SK-N-SH (cell line): Measurements from ENCODE around the gene HTR3A. TPM values are rescaled to one million over a fixed set of nuclear protein-coding genes. Genes with fewer than 3 reads are reported as not detected.

Source experiments
- CTCF ChIA-PET: fragments of 300-600, 350-600 bp; formaldehyde crosslinking; extraction: SDS; loops from one replicate; lab custom pipeline; 2021; lab: Yijun Ruan, JAX
- POLR2A ChIA-PET: fragments of 350-600 bp; sonication (Branson Sonifier 250); formaldehyde crosslinking; extraction: SDS; loops from one replicate; lab custom pipeline; 2020; ENCODE audit warnings: antibody characterized with exemption, inconsistent platforms; lab: Yijun Ruan, JAX
- DNase-seq: peaks from one replicate; pipeline ENCODE4 v3.0.0; 2012
- H2AFZ ChIP-seq: fragments of 200-600 bp; sonication (generic); 2 replicates; pipeline ENCODE4 v1.8.1; 2016; ENCODE audit warnings: antibody characterized with exemption, mild to moderate bottlenecking, low read depth
- H3F3A ChIP-seq: fragments of 200-600 bp; sonication (generic); replicated peaks from 2 replicates; pipeline ENCODE3; 2016; ENCODE audit warnings: antibody characterized with exemption, mild to moderate bottlenecking; ENCODE audit not compliant: insufficient read depth
- H3K27ac ChIP-seq, 2 experiments: fragments of 200-500 bp in 1 of 2; fragments of 200-600 bp in 1 of 2; sonication (Bioruptor generic) in 1 of 2; sonication (generic), shearing (Covaris generic) in 1 of 2; 2 replicates each; pipeline versions ENCODE4 v1.5.1 to v1.6.1; 2014 to 2016; ENCODE audit warnings: low read depth in 2 of 2, inconsistent platforms in 1 of 2, low read length in 1 of 2, mild to moderate bottlenecking in 1 of 2, mixed read lengths in 1 of 2
- H3K27me3 ChIP-seq: fragments of 200-600 bp; sonication (generic), shearing (Covaris generic); 2 replicates; pipeline ENCODE4 v1.6.1; 2016; ENCODE audit warnings: mixed run types; ENCODE audit not compliant: insufficient read depth
- H3K36me3 ChIP-seq, 2 experiments: fragments of 200-500 bp in 1 of 2; fragments of 200-600 bp in 1 of 2; sonication (Bioruptor generic) in 1 of 2; sonication (generic) in 1 of 2; replicated peaks in 1 of 2; 2 replicates each; pipeline versions ENCODE3 to v1.5.1; 2014 to 2016; ENCODE audit warnings: low read length in 1 of 2, mild to moderate bottlenecking in 1 of 2; ENCODE audit not compliant: insufficient read depth in 2 of 2, control insufficient read depth in 1 of 2
- H3K4me1 ChIP-seq, 2 experiments: fragments of 200-500 bp in 1 of 2; fragments of 200-600 bp in 1 of 2; sonication (Bioruptor generic) in 1 of 2; sonication (generic), shearing (Covaris generic) in 1 of 2; 2 replicates each; pipeline versions ENCODE4 v1.5.1 to v1.6.1; 2014 to 2016; ENCODE audit warnings: low read depth in 1 of 2, low read length in 1 of 2, mixed run types in 1 of 2; ENCODE audit not compliant: insufficient read depth in 2 of 2, control insufficient read depth in 1 of 2
- H3K4me2 ChIP-seq: fragments of 200-600 bp; sonication (generic), shearing (Covaris generic); 2 replicates; pipeline ENCODE4 v1.6.1; 2017; ENCODE audit warnings: mixed run types
- H3K4me3 ChIP-seq, 2 experiments: fragments of 200-500 bp in 1 of 2; fragments of 200-600 bp in 1 of 2; sonication (Bioruptor generic) in 1 of 2; sonication (generic), shearing (Covaris generic) in 1 of 2; 2 replicates each; pipeline versions ENCODE4 v1.5.1 to v1.8.1; 2014 to 2016; ENCODE audit warnings: low read depth in 2 of 2, inconsistent platforms in 1 of 2, low read length in 1 of 2, mild to moderate bottlenecking in 1 of 2, mixed read lengths in 1 of 2, moderate library complexity in 1 of 2
- H3K79me2 ChIP-seq: fragments of 200-600 bp; sonication (generic); 2 replicates; pipeline ENCODE4 v1.8.1; 2017; ENCODE audit warnings: mild to moderate bottlenecking; ENCODE audit not compliant: insufficient read depth
- H3K9ac ChIP-seq: fragments of 200-600 bp; sonication (generic); 2 replicates; pipeline ENCODE4 v1.6.1; 2017; ENCODE audit warnings: mixed run types
- H3K9me2 ChIP-seq: fragments of 200-600 bp; sonication (generic); 2 replicates; pipeline ENCODE4 v1.6.1; 2017; ENCODE audit warnings: mixed run types
- H3K9me3 ChIP-seq: fragments of 200-600 bp; sonication (generic); 2 replicates; pipeline ENCODE4 v1.6.1; 2017; ENCODE audit warnings: mixed run types, mild to moderate bottlenecking, moderate library complexity
- H4K20me1 ChIP-seq: fragments of 200-600 bp; sonication (generic); 2 replicates; pipeline ENCODE4 v1.6.1; 2017; ENCODE audit warnings: mild to moderate bottlenecking, mixed run types; ENCODE audit not compliant: insufficient read depth
- CHD2 ChIP-seq: fragments of 150-350 bp; IDR thresholded peaks from 2 replicates; pipeline ENCODE4 v1.6.1; 2018; ENCODE audit warnings: low read length; ENCODE audit not compliant: partially characterized antibody
- ELF1 ChIP-seq: IDR thresholded peaks from 2 replicates; pipeline ENCODE4 v1.4.0; 2012
- EP300 ChIP-seq, 2 experiments: IDR thresholded peaks; 2 replicates each; pipeline versions ENCODE4 v1.4.0 to v1.6.1; 2012; ENCODE audit warnings: borderline replicate concordance in 1 of 2, low read depth in 1 of 2, low read length in 1 of 2
- FOXJ3 ChIP-seq: sonication (generic); formaldehyde crosslinking; IDR thresholded peaks from 2 replicates; pipeline ENCODE4 v1.5.1; 2020; ENCODE audit warnings: mild to moderate bottlenecking, missing genetic modification reagents
- FOXM1 ChIP-seq: IDR thresholded peaks from 2 replicates; pipeline ENCODE4 v1.4.0; 2012; ENCODE audit warnings: low read depth, mild to moderate bottlenecking
- GABPA ChIP-seq: IDR thresholded peaks from 2 replicates; pipeline ENCODE4 v1.4.0; 2012; ENCODE audit warnings: low read depth, mild to moderate bottlenecking
- GATA2 ChIP-seq: sonication (generic); formaldehyde crosslinking; IDR thresholded peaks from 2 replicates; pipeline ENCODE4 v1.5.0; 2020; ENCODE audit warnings: mild to moderate bottlenecking, missing genetic modification reagents
- JUND ChIP-seq: IDR thresholded peaks from 2 replicates; pipeline ENCODE4 v1.4.0; 2012
- NRF1 ChIP-seq: IDR thresholded peaks from 2 replicates; pipeline ENCODE4 v1.6.1; 2012; ENCODE audit warnings: low read depth, mild to moderate bottlenecking, low read length
- POLR2AphosphoS5 ChIP-seq: IDR thresholded peaks from 2 replicates; pipeline ENCODE4 v1.6.1; 2012; ENCODE audit warnings: low read depth, low read length
- RCOR1 ChIP-seq: fragments of 150-350 bp; IDR thresholded peaks from 2 replicates; pipeline ENCODE4 v1.6.1; 2017; ENCODE audit warnings: antibody characterized with exemption, low read length
- RFX5 ChIP-seq: IDR thresholded peaks from 2 replicates; pipeline ENCODE4 v1.6.1; 2012; ENCODE audit warnings: mild to moderate bottlenecking, improper control_type of control experiment, low read length
- RXRA ChIP-seq: IDR thresholded peaks from 2 replicates; pipeline ENCODE4 v1.4.0; 2012; ENCODE audit warnings: low read depth, mild to moderate bottlenecking, borderline replicate concordance
- SMC3 ChIP-seq: IDR thresholded peaks from 2 replicates; pipeline ENCODE4 v1.6.1; 2012; ENCODE audit warnings: low read depth, low read length, improper control_type of control experiment
- TCF12 ChIP-seq: IDR thresholded peaks from 2 replicates; pipeline ENCODE4 v1.4.0; 2012
- TEAD4 ChIP-seq: IDR thresholded peaks from 2 replicates; pipeline ENCODE4 v1.4.0; 2012; ENCODE audit warnings: mild to moderate bottlenecking, borderline replicate concordance; ENCODE audit not compliant: insufficient read depth
- WGBS: methylation state at CpG from one replicate; pipeline ENCODE4 v1.1.6; 2017; ENCODE audit warnings: low lambda C conversion rate; 5-methylcytosine and 5-hydroxymethylcytosine counted together
- polyA plus RNA-seq, 3 experiments: library from polyadenylated mRNA; depleted of rRNA; stranded (reverse); fragments of >200 nt; gene quantifications; 2 replicates each; pipeline ENCODE4 v1.2.3, GENCODE V29; 2012
- TF ChIP-seq, protein P1 (sequence below): IDR thresholded peaks from 2 replicates; pipeline ENCODE4 v1.4.0; 2012; ENCODE audit warnings: low read depth
- TF ChIP-seq, protein P2 (sequence below): IDR thresholded peaks from 2 replicates; pipeline ENCODE4 v1.4.0; 2012; ENCODE audit warnings: low read depth, borderline replicate concordance
- TF ChIP-seq, protein P3 (sequence below): fragments of 200-600 bp; sonication (generic); IDR thresholded peaks from 2 replicates; pipeline ENCODE4 v1.6.1; 2017; ENCODE audit warnings: antibody characterized with exemption, mild to moderate bottlenecking, moderate library complexity

HTR3A gene
- polyA plus RNA-seq, 1 of the 3 experiments (the other 2 are of a cell fraction): not detected

DNA sequence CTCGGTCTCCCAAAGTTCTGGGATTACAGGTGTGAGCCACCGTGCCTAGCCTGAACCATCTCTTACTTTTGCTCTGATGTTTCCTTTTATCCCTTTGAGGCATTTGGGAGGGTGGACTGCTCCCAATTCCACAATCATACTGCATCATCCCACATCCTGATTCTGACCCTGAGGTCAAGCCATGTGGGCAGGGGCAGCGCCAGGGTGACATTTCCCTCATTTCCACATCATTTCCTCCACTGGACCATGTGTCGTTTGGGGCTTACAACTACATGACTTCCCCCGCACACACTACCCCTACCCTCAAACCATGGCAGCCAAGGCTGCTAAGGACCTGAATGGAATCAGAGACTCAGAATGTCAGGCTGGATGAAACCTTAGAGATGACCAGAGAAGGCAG lies 58.2 kb downstream of the HTR3A start:
- Histone ChIP-seq H3K27me3 (peaks cover 16% of the 10 kb centered on the region; the same call in 1 of the 2 replicates), H3K9ac (no peak overlapping the region), H3K36me3 (no peaks in the 10 kb centered on the region), H3K9me3 (no peaks in the 10 kb centered on the region), H2AFZ (no peak overlapping the region), H3K79me2 (no peaks in the 10 kb centered on the region), H4K20me1 (no peaks in the 10 kb centered on the region), H3F3A (no peaks in the 10 kb centered on the region), H3K9me2 (no peaks in the 10 kb centered on the region), H3K27ac (no peak overlapping the region), H3K4me2 (no peak overlapping the region), H3K4me1 (peaks cover 3% of the 10 kb centered on the region in 2 experiments; a peak in 2 of 4 replicates), H3K4me3 (no peak overlapping the region)
- TF ChIP-seq SMC3 (no peak), POLR2AphosphoS5 (no peak), RXRA (no peak), RFX5 (no peak), ELF1 (no peak), CHD2 (no peak), TCF12 (no peak), GABPA (no peak), RCOR1 (no peak), JUND (no peak)
- TF ChIP-seq, protein P1, sequence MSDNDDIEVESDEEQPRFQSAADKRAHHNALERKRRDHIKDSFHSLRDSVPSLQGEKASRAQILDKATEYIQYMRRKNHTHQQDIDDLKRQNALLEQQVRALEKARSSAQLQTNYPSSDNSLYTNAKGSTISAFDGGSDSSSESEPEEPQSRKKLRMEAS: no peak
- TF ChIP-seq, protein P2, sequence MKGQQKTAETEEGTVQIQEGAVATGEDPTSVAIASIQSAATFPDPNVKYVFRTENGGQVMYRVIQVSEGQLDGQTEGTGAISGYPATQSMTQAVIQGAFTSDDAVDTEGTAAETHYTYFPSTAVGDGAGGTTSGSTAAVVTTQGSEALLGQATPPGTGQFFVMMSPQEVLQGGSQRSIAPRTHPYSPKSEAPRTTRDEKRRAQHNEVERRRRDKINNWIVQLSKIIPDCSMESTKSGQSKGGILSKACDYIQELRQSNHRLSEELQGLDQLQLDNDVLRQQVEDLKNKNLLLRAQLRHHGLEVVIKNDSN: no peak
- 66% methylated on average over 5 of the region's 5 CpGs for WGBS
- no peak for DNase-seq
- ChIA-PET CTCF (interaction anchor here (0.7 to 21.6 kb wide), 6 partner anchors 18 to 229 kb away, joined by 3 to 445 read pairs (median 56); no protein-coding TSS in a partner anchor), POLR2A (no interaction called here)

DNA sequence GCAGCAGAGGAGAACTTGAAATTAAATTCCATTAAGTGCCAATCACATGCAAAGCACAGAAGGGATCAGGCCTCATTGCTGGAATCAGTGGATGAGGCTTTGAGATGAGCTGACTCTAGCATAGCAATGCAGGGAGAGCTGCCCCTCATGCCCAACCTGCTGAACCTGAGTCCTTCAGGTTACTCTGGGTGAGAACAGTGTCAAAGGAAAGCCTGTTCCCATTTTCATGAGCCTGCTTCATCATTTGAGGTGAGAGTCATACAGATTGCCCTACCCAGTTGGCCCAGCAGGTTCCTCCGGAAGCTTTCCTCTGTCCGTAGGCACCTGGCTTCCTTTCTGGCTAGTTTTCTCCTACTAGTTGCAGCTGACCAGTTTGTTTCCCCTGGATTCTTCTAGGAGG lies 58.7 kb downstream of the HTR3A start:
- Histone ChIP-seq H3K4me3 (no peak overlapping the region), H3K79me2 (no peaks in the 10 kb centered on the region), H3K27me3 (peaks cover 21% of the 10 kb centered on the region; the same call in 1 of the 2 replicates), H3K9ac (no peak overlapping the region), H3K27ac (no peak overlapping the region), H4K20me1 (no peaks in the 10 kb centered on the region), H3K9me3 (no peaks in the 10 kb centered on the region), H3K9me2 (no peaks in the 10 kb centered on the region), H2AFZ (no peak overlapping the region), H3K36me3 (no peaks in the 10 kb centered on the region), H3K4me2 (no peak overlapping the region), H3F3A (no peaks in the 10 kb centered on the region), H3K4me1 (peaks cover 3% of the 10 kb centered on the region in 2 experiments; a peak in 2 of 4 replicates)
- 100% methylated on average over 2 of the region's 2 CpGs for WGBS
- CTCF ChIA-PET: interaction anchor here (0.7 to 21.6 kb wide), 9 partner anchors 18 to 228 kb away, joined by 3 to 445 read pairs (median 16); no protein-coding TSS in a partner anchor
- DNase-seq: no peak
- POLR2A ChIA-PET: no interaction called here
- TF ChIP-seq TEAD4: no peak
- TF ChIP-seq FOXM1: no peak
- no peak for TF ChIP-seq FOXJ3 (CRISPR knock-in tag)
- no peak for TF ChIP-seq ELF1
- TF ChIP-seq GATA2 (CRISPR knock-in tag): no peak
- TF ChIP-seq, protein P3, sequence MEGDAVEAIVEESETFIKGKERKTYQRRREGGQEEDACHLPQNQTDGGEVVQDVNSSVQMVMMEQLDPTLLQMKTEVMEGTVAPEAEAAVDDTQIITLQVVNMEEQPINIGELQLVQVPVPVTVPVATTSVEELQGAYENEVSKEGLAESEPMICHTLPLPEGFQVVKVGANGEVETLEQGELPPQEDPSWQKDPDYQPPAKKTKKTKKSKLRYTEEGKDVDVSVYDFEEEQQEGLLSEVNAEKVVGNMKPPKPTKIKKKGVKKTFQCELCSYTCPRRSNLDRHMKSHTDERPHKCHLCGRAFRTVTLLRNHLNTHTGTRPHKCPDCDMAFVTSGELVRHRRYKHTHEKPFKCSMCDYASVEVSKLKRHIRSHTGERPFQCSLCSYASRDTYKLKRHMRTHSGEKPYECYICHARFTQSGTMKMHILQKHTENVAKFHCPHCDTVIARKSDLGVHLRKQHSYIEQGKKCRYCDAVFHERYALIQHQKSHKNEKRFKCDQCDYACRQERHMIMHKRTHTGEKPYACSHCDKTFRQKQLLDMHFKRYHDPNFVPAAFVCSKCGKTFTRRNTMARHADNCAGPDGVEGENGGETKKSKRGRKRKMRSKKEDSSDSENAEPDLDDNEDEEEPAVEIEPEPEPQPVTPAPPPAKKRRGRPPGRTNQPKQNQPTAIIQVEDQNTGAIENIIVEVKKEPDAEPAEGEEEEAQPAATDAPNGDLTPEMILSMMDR: no peak
- TF ChIP-seq, protein P1: no peak
- no peak for TF ChIP-seq RFX5
- TF ChIP-seq NRF1: no peak
- no peak for TF ChIP-seq EP300 (IDR thresholded peaks at IDR 0.05; ENCODE audit: borderline replicate concordance in 1 of 2, low read depth in 1 of 2, low read length in 1 of 2)
